CMK (cell line): ENCODE results near the gene RAP1GAP2.
"Not testable (repeated sequence)": the region's sequence is repeated elsewhere in the genome, so short reads cannot be mapped to it uniquely, and the experiment has no call there.

Source experiments
- DNase-seq: peaks from one replicate; pipeline ENCODE4 v3.0.0-alpha.2; 2010; ENCODE audit warnings: low read depth

Gene RAP1GAP2

GRCh38 chr17:2883544-2884213 is 87.4 kb downstream of the RAP1GAP2 start:
- no peak for DNase-seq

GRCh38 chr17:2885733-2886132 is 89.5 kb downstream of the RAP1GAP2 start:
- no peak for DNase-seq

- no peak for DNase-seq
These were observed 92.1 kb downstream of the RAP1GAP2 start for GRCh38 chr17:2888326-2888725.

GRCh38 chr17:2889256-2889655 is 93.0 kb downstream of the RAP1GAP2 start:
- no peak for DNase-seq

GRCh38 chr17:2890778-2891177 is 94.5 kb downstream of the RAP1GAP2 start:
- not testable (repeated sequence) for DNase-seq

GRCh38 chr17:2892305-2892971 is 96.2 kb downstream of the RAP1GAP2 start:
- no peak for DNase-seq

- no peak for DNase-seq
These were observed 97.2 kb downstream of the RAP1GAP2 start for GRCh38 chr17:2893422-2893914.

- DNase-seq = no peak
These were observed 98.5 kb downstream of the RAP1GAP2 start for GRCh38 chr17:2894782-2895181.

- no peak for DNase-seq
These were observed 101.4 kb downstream of the RAP1GAP2 start for GRCh38 chr17:2897605-2898004.

- no peak for DNase-seq
These were observed 102.2 kb downstream of the RAP1GAP2 start for GRCh38 chr17:2898255-2898926.

GRCh38 chr17:2899906-2900305 is 103.7 kb downstream of the RAP1GAP2 start:
- no peak for DNase-seq

GRCh38 chr17:2900842-2901241 is 104.6 kb downstream of the RAP1GAP2 start:
- no peak for DNase-seq

- no peak for DNase-seq
These were observed 105.3 kb downstream of the RAP1GAP2 start for GRCh38 chr17:2901582-2901981.

GRCh38 chr17:2902546-2902945 is 106.3 kb downstream of the RAP1GAP2 start:
- no peak for DNase-seq

GRCh38 chr17:2903193-2903974 is 107.1 kb downstream of the RAP1GAP2 start:
- DNase-seq = no peak

GRCh38 chr17:2904135-2904534 is 107.9 kb downstream of the RAP1GAP2 start:
- DNase-seq = no peak

GRCh38 chr17:2905269-2905668 is 109.0 kb downstream of the RAP1GAP2 start:
- DNase-seq = peak; percentile 53

- DNase-seq = peak; percentile 81
These were observed 109.7 kb downstream of the RAP1GAP2 start for GRCh38 chr17:2905696-2906501.

- no peak for DNase-seq
These were observed 110.7 kb downstream of the RAP1GAP2 start for GRCh38 chr17:2906901-2907300.

- no peak for DNase-seq
These were observed 113.1 kb downstream of the RAP1GAP2 start for GRCh38 chr17:2909175-2909845.

GRCh38 chr17:2909846-2910234 is 113.6 kb downstream of the RAP1GAP2 start:
- no peak for DNase-seq
